H9 (cell line): Measurements from ENCODE around the gene MMP2. TPM values are rescaled to one million over a fixed set of nuclear protein-coding genes. Genes with fewer than 3 reads are reported as not detected.
A peak's percentile ranks its signal among the peaks of the same experiment; 100 is the strongest.

Experiments
- DNase-seq: peaks from one replicate; pipeline ENCODE4 v3.0.0-alpha.2; 2017
- H2AFZ ChIP-seq: one replicate; pipeline ENCODE4 v1.6.1; 2013; ENCODE audit warnings: mild to moderate bottlenecking, low read length, control low read depth, moderate library complexity
- H2AK5ac ChIP-seq: 2 replicates; pipeline ENCODE4 v1.6.1; 2013; ENCODE audit warnings: low read length, control low read depth, mixed read lengths; ENCODE audit not compliant: insufficient read length
- H2BK120ac ChIP-seq: one replicate; pipeline ENCODE4 v1.6.1; 2013; ENCODE audit warnings: low read depth, mild to moderate bottlenecking, low read length, control low read depth, inconsistent platforms; ENCODE audit not compliant: poor library complexity, severe bottlenecking
- H2BK12ac ChIP-seq: 2 replicates; pipeline ENCODE4 v1.6.1; 2013; ENCODE audit warnings: low read length, control low read depth, mixed read lengths, low read depth; ENCODE audit not compliant: insufficient read length
- H2BK15ac ChIP-seq: 2 replicates; pipeline ENCODE4 v1.6.1; 2013; ENCODE audit warnings: low read depth, low read length, control low read depth
- H2BK20ac ChIP-seq: one replicate; pipeline ENCODE4 v1.6.1; 2013; ENCODE audit warnings: low read depth, mild to moderate bottlenecking, low read length, control low read depth, inconsistent platforms; ENCODE audit not compliant: poor library complexity, severe bottlenecking
- H2BK5ac ChIP-seq: 2 replicates; pipeline ENCODE4 v1.6.1; 2013; ENCODE audit warnings: low read length, control low read depth, mixed read lengths; ENCODE audit not compliant: insufficient read length
- H3K14ac ChIP-seq: 2 replicates; pipeline ENCODE4 v1.6.1; 2013; ENCODE audit warnings: low read length, control low read depth; ENCODE audit not compliant: insufficient read depth
- H3K18ac ChIP-seq: 2 replicates; pipeline ENCODE4 v1.6.1; 2013; ENCODE audit warnings: low read depth, mild to moderate bottlenecking, mixed read lengths, low read length, control low read depth; ENCODE audit not compliant: insufficient read length
- H3K23ac ChIP-seq: 2 replicates; pipeline ENCODE4 v1.6.1; 2013; ENCODE audit warnings: low read length, control low read depth, mixed read lengths, low read depth; ENCODE audit not compliant: insufficient read length
- H3K23me2 ChIP-seq: 2 replicates; pipeline ENCODE4 v1.6.1; 2013; ENCODE audit warnings: low read depth, mild to moderate bottlenecking, mixed read lengths, low read length, control low read depth; ENCODE audit not compliant: insufficient read length, poor library complexity, severe bottlenecking
- H3K27ac ChIP-seq: 2 replicates; pipeline ENCODE4 v1.5.1; 2013; ENCODE audit warnings: low read length, control low read depth, mixed read lengths, low read depth; ENCODE audit not compliant: insufficient read length
- H3K27me3 ChIP-seq: 2 replicates; pipeline ENCODE4 v1.6.1; 2013; ENCODE audit warnings: low read length, control low read depth, inconsistent platforms; ENCODE audit not compliant: insufficient read depth
- H3K4ac ChIP-seq: 2 replicates; pipeline ENCODE4 v1.6.1; 2013; ENCODE audit warnings: low read depth, mild to moderate bottlenecking, control low read depth, inconsistent platforms, low read length, moderate library complexity
- H3K4me1 ChIP-seq: 2 replicates; pipeline ENCODE4 v1.6.1; 2013; ENCODE audit warnings: low read length, control low read depth, inconsistent platforms; ENCODE audit not compliant: insufficient read depth
- H3K4me2 ChIP-seq: 2 replicates; pipeline ENCODE4 v1.6.1; 2013; ENCODE audit warnings: low read length, control low read depth, mixed read lengths; ENCODE audit not compliant: insufficient read length, insufficient read depth
- H3K56ac ChIP-seq: 2 replicates; pipeline ENCODE4 v1.6.1; 2013; ENCODE audit warnings: low read depth, mild to moderate bottlenecking, mixed read lengths, low read length, control low read depth; ENCODE audit not compliant: insufficient read length
- H3K79me1 ChIP-seq: 2 replicates; pipeline ENCODE4 v1.6.1; 2013; ENCODE audit warnings: low read depth, mild to moderate bottlenecking, moderate library complexity, low read length, control low read depth, inconsistent platforms; ENCODE audit not compliant: insufficient read depth, poor library complexity, severe bottlenecking
- H3K79me2 ChIP-seq: 2 replicates; pipeline ENCODE4 v1.6.1; 2013; ENCODE audit warnings: low read length, control low read depth, inconsistent platforms; ENCODE audit not compliant: insufficient read depth
- H3K9ac ChIP-seq: 2 replicates; pipeline ENCODE4 v1.6.1; 2013; ENCODE audit warnings: low read length, control low read depth, mixed read lengths; ENCODE audit not compliant: insufficient read length; ENCODE audit errors: extremely low read depth
- H3K9me3 ChIP-seq: one replicate; pipeline ENCODE4 v1.6.1; 2013; ENCODE audit warnings: low read depth, low read length, inconsistent platforms; ENCODE audit not compliant: control insufficient read depth
- H3T11ph ChIP-seq: one replicate; pipeline ENCODE4 v1.6.1; 2013; ENCODE audit warnings: mild to moderate bottlenecking, low read length, control low read depth, inconsistent platforms
- H4K20me1 ChIP-seq: one replicate; pipeline ENCODE4 v1.6.1; 2013; ENCODE audit not compliant: control insufficient read depth, insufficient read length, insufficient read depth
- H4K5ac ChIP-seq: 2 replicates; pipeline ENCODE4 v1.6.1; 2013; ENCODE audit warnings: low read depth, mild to moderate bottlenecking, mixed read lengths, low read length, control low read depth; ENCODE audit not compliant: insufficient read length
- H4K8ac ChIP-seq: replicated peaks from 2 replicates; pipeline ENCODE4 v1.6.1; 2013; ENCODE audit warnings: low read length, control low read depth, mixed read lengths, low read depth; ENCODE audit not compliant: insufficient read length
- H4K91ac ChIP-seq: 2 replicates; pipeline ENCODE4 v1.6.1; 2013; ENCODE audit warnings: low read depth, mild to moderate bottlenecking, moderate library complexity, mixed read lengths, low read length, control low read depth; ENCODE audit not compliant: insufficient read length
- H3K27ac Mint-ChIP-seq, 3 experiments: 2 replicates in 2 of 3; 3 replicates in 1 of 3; pipeline ENCODE4 v1.8.0; 2020 to 2021; ENCODE audit warnings: mixed read lengths in 3 of 3, mild to moderate bottlenecking in 1 of 3, moderate library complexity in 1 of 3
- H3K27me3 Mint-ChIP-seq: 2 replicates; pipeline ENCODE4 v1.8.0; 2021; ENCODE audit warnings: low read depth, mild to moderate bottlenecking, moderate library complexity, mixed read lengths
- H3K36me3 Mint-ChIP-seq, 3 experiments: 2 replicates in 2 of 3; 3 replicates in 1 of 3; pipeline ENCODE4 v1.8.0; 2020 to 2021; ENCODE audit warnings: low read depth in 3 of 3, mixed read lengths in 3 of 3; ENCODE audit not compliant: insufficient read depth in 1 of 3
- H3K4me1 Mint-ChIP-seq, 2 experiments: 2 replicates each; pipeline ENCODE4 v1.8.0; 2020; ENCODE audit warnings: mixed read lengths in 2 of 2
- H3K4me3 Mint-ChIP-seq, 2 experiments: 2 replicates in 1 of 2; 3 replicates in 1 of 2; pipeline ENCODE4 v1.8.0; 2020 to 2021; ENCODE audit warnings: mild to moderate bottlenecking in 2 of 2, mixed read lengths in 2 of 2, moderate library complexity in 1 of 2
- H3K9me3 Mint-ChIP-seq, 2 experiments: 2 replicates in 1 of 2; 3 replicates in 1 of 2; pipeline ENCODE4 v1.8.0; 2020; ENCODE audit warnings: mild to moderate bottlenecking in 2 of 2, mixed read lengths in 2 of 2, moderate library complexity in 1 of 2
- WGBS: extraction: QIAGEN DNeasy Blood & Tissue Kit; methylation state at CpG from one replicate; pipeline ENCODE4 v1.1.7; 2013; ENCODE audit warnings: missing lambda C conversion rate, low lambda C conversion rate, mixed read lengths; ENCODE audit not compliant: insufficient read length; ENCODE audit errors: extremely low coverage; 5-methylcytosine and 5-hydroxymethylcytosine counted together
- total RNA-seq: library from RNA; stranded (reverse); gene quantifications from 2 replicates; pipeline ENCODE4 v1.2.1, GENCODE V29; 2021
- TF ChIP-seq, protein P1 (sequence below): fragments of 200-600 bp; sonication (generic); conservative IDR thresholded peaks from 3 replicates; pipeline ENCODE4 v1.8.0; 2021; ENCODE audit warnings: antibody characterized with exemption, mild to moderate bottlenecking

Gene MMP2
- total RNA-seq, 1 experiment from 2014 or later, result 23.1 TPM

DNA sequence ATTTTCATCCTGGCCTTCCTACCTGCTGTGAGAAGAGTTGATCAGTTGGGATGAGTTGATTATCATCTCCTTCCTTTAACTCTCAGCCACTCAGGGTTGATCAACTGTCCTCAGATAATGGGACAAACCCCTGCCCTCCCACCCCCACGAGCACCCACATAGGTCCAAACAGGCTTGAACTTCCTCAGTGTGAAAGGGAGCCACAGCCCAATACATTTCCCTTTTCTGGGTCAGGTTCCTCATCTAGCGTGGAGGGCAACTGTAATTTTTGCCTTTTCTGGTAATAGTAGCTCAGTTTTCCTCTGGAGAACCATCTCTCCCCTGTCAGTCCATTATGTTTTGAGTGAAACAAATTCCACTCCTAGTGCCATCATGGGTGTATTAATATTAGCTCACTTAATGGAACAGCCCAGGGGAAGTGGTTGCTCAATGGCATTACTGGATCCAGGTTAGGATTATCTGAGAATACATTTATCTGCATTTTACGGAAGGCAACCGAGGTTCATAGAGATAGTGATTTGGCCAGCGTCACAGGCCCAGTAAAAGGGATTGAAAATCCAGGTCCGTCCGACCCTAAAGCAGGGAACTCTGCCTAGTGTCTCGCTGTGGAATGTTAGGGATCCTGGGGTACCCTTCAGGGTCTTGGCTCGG is 29.4 kb downstream of the MMP2 start:
- Mint-ChIP-seq H3K36me3 (peaks cover 19 to 25% (median 23%) of the 10 kb centered on the region in 3 experiments), H3K4me3 (peak overlapping the region; percentile 82 to 84), H3K27me3 (peaks cover 9% of the 10 kb centered on the region), H3K4me1 (peaks cover 14 to 20% of the 10 kb centered on the region in 2 experiments), H3K9me3 (peaks cover 18 to 21% of the 10 kb centered on the region in 2 experiments), H3K27ac (no peak overlapping the region)
- Histone ChIP-seq H3K9me3 (no peaks in the 10 kb centered on the region), H3K14ac (no peak overlapping the region), H4K20me1 (no peaks in the 10 kb centered on the region), H2AK5ac (no peak overlapping the region), H3K79me1 (no peaks in the 10 kb centered on the region), H2BK20ac (no peak overlapping the region), H3K4me2 (peak overlapping the region; percentile 86), H3K23me2 (peaks cover 10% of the 10 kb centered on the region), H3K27ac (no peak overlapping the region), H2AFZ (no peak overlapping the region), H2BK12ac (no peak overlapping the region), H4K5ac (no peak overlapping the region), H3K23ac (no peak overlapping the region), H3K9ac (no peak overlapping the region), H3K79me2 (no peaks in the 10 kb centered on the region), H2BK120ac (no peak overlapping the region), H4K8ac (no peak overlapping the region), H3T11ph (no peak overlapping the region), H3K18ac (no peak overlapping the region), H2BK15ac (no peak overlapping the region), H3K27me3 (no peaks in the 10 kb centered on the region), H2BK5ac (no peak overlapping the region), H4K91ac (no peak overlapping the region), H3K4ac (no peak overlapping the region), H3K56ac (no peak overlapping the region), H3K4me1 (peaks cover 3% of the 10 kb centered on the region; the same call in 1 of the 2 replicates)
- DNase-seq, result no peak
- WGBS, result no CpG with 5 or more reads among the region's 9 CpGs
- TF ChIP-seq, protein P1, sequence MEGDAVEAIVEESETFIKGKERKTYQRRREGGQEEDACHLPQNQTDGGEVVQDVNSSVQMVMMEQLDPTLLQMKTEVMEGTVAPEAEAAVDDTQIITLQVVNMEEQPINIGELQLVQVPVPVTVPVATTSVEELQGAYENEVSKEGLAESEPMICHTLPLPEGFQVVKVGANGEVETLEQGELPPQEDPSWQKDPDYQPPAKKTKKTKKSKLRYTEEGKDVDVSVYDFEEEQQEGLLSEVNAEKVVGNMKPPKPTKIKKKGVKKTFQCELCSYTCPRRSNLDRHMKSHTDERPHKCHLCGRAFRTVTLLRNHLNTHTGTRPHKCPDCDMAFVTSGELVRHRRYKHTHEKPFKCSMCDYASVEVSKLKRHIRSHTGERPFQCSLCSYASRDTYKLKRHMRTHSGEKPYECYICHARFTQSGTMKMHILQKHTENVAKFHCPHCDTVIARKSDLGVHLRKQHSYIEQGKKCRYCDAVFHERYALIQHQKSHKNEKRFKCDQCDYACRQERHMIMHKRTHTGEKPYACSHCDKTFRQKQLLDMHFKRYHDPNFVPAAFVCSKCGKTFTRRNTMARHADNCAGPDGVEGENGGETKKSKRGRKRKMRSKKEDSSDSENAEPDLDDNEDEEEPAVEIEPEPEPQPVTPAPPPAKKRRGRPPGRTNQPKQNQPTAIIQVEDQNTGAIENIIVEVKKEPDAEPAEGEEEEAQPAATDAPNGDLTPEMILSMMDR, result no peak
